IMR-90 (cell line): ENCODE data around the gene TMEM72. TPM values are rescaled to one million over a fixed set of nuclear protein-coding genes. Genes with fewer than 3 reads are reported as not detected.
A peak's percentile ranks its signal among the peaks of the same experiment; 100 is the strongest.

Source experiments
- ATAC-seq: fragments of 200-7000 bp; cut with Tn5 transposase; 2 replicates; pipeline ENCODE4 v1.9.1; 2020; ENCODE audit warnings: low read depth, mild to moderate bottlenecking, moderate library complexity
- BruUV-seq: library from RNA; stranded (reverse); fragments of 400-500 nt; replicated peaks from 2 replicates; lab custom pipeline; 2021; lab: Mats Ljungman, UMichigan
- CTCF ChIA-PET: fragments of 300-600 bp; formaldehyde crosslinking; extraction: SDS; loops from one replicate; lab custom pipeline; 2021; ENCODE audit warnings: antibody characterized with exemption; lab: Yijun Ruan, JAX
- POLR2A ChIA-PET: fragments of 300-600 bp; sonication (Branson Sonifier 250); formaldehyde crosslinking; loops from one replicate; lab custom pipeline; 2022; ENCODE audit warnings: antibody characterized with exemption; ENCODE audit not compliant: unreplicated experiment; lab: Charles Lee
- DNase-seq: peaks from one replicate; pipeline ENCODE4 v3.0.0; 2013
- H2AFZ ChIP-seq: replicated peaks from 2 replicates; pipeline ENCODE3; 2013; ENCODE audit warnings: low read length, mild to moderate bottlenecking; ENCODE audit not compliant: poor library complexity
- H2AK5ac ChIP-seq: 2 replicates; pipeline ENCODE4 v1.6.1; 2013; ENCODE audit warnings: low read depth, low read length, inconsistent platforms
- H2AK9ac ChIP-seq: replicated peaks from 2 replicates; pipeline ENCODE3; 2013; ENCODE audit warnings: mild to moderate bottlenecking, low read depth, low read length, moderate library complexity; ENCODE audit not compliant: poor library complexity
- H2BK120ac ChIP-seq: 2 replicates; pipeline ENCODE4 v1.6.1; 2013; ENCODE audit warnings: low read depth, low read length, inconsistent platforms
- H2BK15ac ChIP-seq: 3 replicates; pipeline ENCODE4 v1.6.1; 2013; ENCODE audit warnings: low read depth, low read length, inconsistent platforms
- H2BK20ac ChIP-seq: 2 replicates; pipeline ENCODE4 v1.6.1; 2013; ENCODE audit warnings: low read depth, mild to moderate bottlenecking, inconsistent platforms, low read length, moderate library complexity
- H2BK5ac ChIP-seq: 2 replicates; pipeline ENCODE4 v1.6.1; 2013; ENCODE audit warnings: mild to moderate bottlenecking, low read depth, low read length, inconsistent platforms; ENCODE audit not compliant: poor library complexity, severe bottlenecking
- H3K14ac ChIP-seq: replicated peaks from 2 replicates; pipeline ENCODE4 v1.6.1; 2013; ENCODE audit warnings: low read depth, low read length, inconsistent platforms
- H3K18ac ChIP-seq: 2 replicates; pipeline ENCODE4 v1.6.1; 2013; ENCODE audit warnings: low read depth, low read length, control low read depth
- H3K23ac ChIP-seq: 2 replicates; pipeline ENCODE4 v1.6.1; 2013; ENCODE audit warnings: low read depth, low read length, inconsistent platforms
- H3K27ac ChIP-seq: 2 replicates; pipeline ENCODE4 v1.5.1; 2013; ENCODE audit warnings: mild to moderate bottlenecking, control low read depth, low read length; ENCODE audit not compliant: insufficient read depth
- H3K27me3 ChIP-seq: 2 replicates; pipeline ENCODE4 v1.6.1; 2013; ENCODE audit warnings: low read length; ENCODE audit not compliant: control insufficient read depth, insufficient read depth
- H3K36me3 ChIP-seq: 2 replicates; pipeline ENCODE4 v1.6.1; 2013; ENCODE audit warnings: low read length, mixed read lengths; ENCODE audit not compliant: control insufficient read depth, insufficient read depth
- H3K4ac ChIP-seq: 2 replicates; pipeline ENCODE4 v1.6.1; 2013; ENCODE audit warnings: low read depth, low read length, inconsistent platforms
- H3K4me1 ChIP-seq: 2 replicates; pipeline ENCODE4 v1.6.1; 2013; ENCODE audit warnings: low read length, mixed read lengths; ENCODE audit not compliant: control insufficient read depth, insufficient read depth
- H3K4me2 ChIP-seq: 2 replicates; pipeline ENCODE4 v1.6.1; 2013; ENCODE audit warnings: low read depth, mild to moderate bottlenecking, control low read depth, low read length, moderate library complexity
- H3K4me3 ChIP-seq: 2 replicates; pipeline ENCODE4 v1.5.1; 2013; ENCODE audit warnings: low read depth, mild to moderate bottlenecking, control low read depth, low read length, moderate library complexity; ENCODE audit not compliant: insufficient read depth
- H3K56ac ChIP-seq: 2 replicates; pipeline ENCODE4 v1.6.1; 2013; ENCODE audit warnings: low read length, inconsistent platforms; ENCODE audit not compliant: insufficient read depth; ENCODE audit errors: extremely low read depth
- H3K79me1 ChIP-seq, 2 experiments: 2 replicates each; pipeline ENCODE4 v1.6.1; 2013; ENCODE audit warnings: low read length in 2 of 2, inconsistent platforms in 1 of 2, low read depth in 1 of 2
- H3K9ac ChIP-seq: 2 replicates; pipeline ENCODE4 v1.6.1; 2013; ENCODE audit warnings: low read depth, low read length, control low read depth
- H3K9me1 ChIP-seq: 2 replicates; pipeline ENCODE4 v1.6.1; 2013; ENCODE audit warnings: low read length, inconsistent platforms; ENCODE audit not compliant: insufficient read depth
- H3K9me3 ChIP-seq: 2 replicates; pipeline ENCODE4 v1.6.1; 2013; ENCODE audit warnings: low read length; ENCODE audit not compliant: control insufficient read depth, insufficient read depth
- H4K20me1 ChIP-seq: 2 replicates; pipeline ENCODE4 v1.6.1; 2013; ENCODE audit warnings: low read length, inconsistent platforms; ENCODE audit not compliant: insufficient read depth
- H4K5ac ChIP-seq: 2 replicates; pipeline ENCODE4 v1.6.1; 2013; ENCODE audit warnings: mild to moderate bottlenecking, low read depth, low read length, control low read depth
- H4K8ac ChIP-seq, 2 experiments: 2 replicates each; pipeline ENCODE4 v1.6.1; 2013; ENCODE audit warnings: low read depth in 2 of 2, low read length in 2 of 2, control low read depth in 1 of 2, inconsistent platforms in 1 of 2
- H4K91ac ChIP-seq: 2 replicates; pipeline ENCODE4 v1.6.1; 2013; ENCODE audit warnings: low read depth, low read length, inconsistent platforms; ENCODE audit not compliant: insufficient read depth
- CEBPB ChIP-seq: IDR thresholded peaks from 2 replicates; pipeline ENCODE4 v1.6.1; 2012; ENCODE audit warnings: low read depth, low read length, improper control_type of control experiment
- RAD21 ChIP-seq: IDR thresholded peaks from 2 replicates; pipeline ENCODE4 v1.6.1; 2012; ENCODE audit warnings: low read length, improper control_type of control experiment
- RCOR1 ChIP-seq: IDR thresholded peaks from 2 replicates; pipeline ENCODE4 v1.6.1; 2012; ENCODE audit warnings: mild to moderate bottlenecking, low read length, improper control_type of control experiment; ENCODE audit not compliant: insufficient replicate concordance
- WGBS, 2 experiments: methylation state at CpG; one replicate each; pipeline versions ENCODE4 v1.1.5 to v1.1.7; 2013; ENCODE audit warnings: missing lambda C conversion rate in 2 of 2; ENCODE audit not compliant: insufficient read length in 1 of 2; ENCODE audit errors: extremely low coverage in 2 of 2; 5-methylcytosine and 5-hydroxymethylcytosine counted together
- dilution Hi-C: fragments of 300-500 bp; cut with HindIII; formaldehyde crosslinking; loops from one replicate; pipeline ENCODE4 v1.14.3; 2018; ENCODE audit warnings: low sequenced_read_pairs; ENCODE audit not compliant: unreplicated experiment
- in situ Hi-C: fragments of 300-500 bp; cut with MboI; formaldehyde crosslinking; loops from 3 replicates; pipeline ENCODE4 v1.14.3; 2019; ENCODE audit warnings: low sequenced_read_pairs, inconsistent platforms, mixed read lengths
- intact Hi-C: fragments of 100-400 bp; cut with micrococcal nuclease; formaldehyde crosslinking; loops from 2 replicates; pipeline ENCODE4 v1.10.0; 2022
- polyA plus RNA-seq, 3 experiments: library from polyadenylated mRNA; depleted of rRNA; stranded (reverse); fragments of >200 nt; gene quantifications; 2 replicates each; pipeline ENCODE4 v1.2.3, GENCODE V29; 2012; ENCODE audit warnings: low replicate concordance in 1 of 3
- total RNA-seq: library from RNA; depleted of rRNA; stranded (reverse); fragments of >200 nt; gene quantifications from 2 replicates; pipeline ENCODE4 v1.2.3, GENCODE V29; 2012

The TMEM72 gene
- total and polyA plus RNA-seq, 2 of the 4 experiments (the other 2 are of a cell fraction): not detected

GRCh38 chr10:44968500-44969400 is 57.6 kb downstream of the TMEM72 start:
- 0 out of 2 replicates have a peak overlapping the region, but pooled peaks have one; percentile 27 for H2BK20ac ChIP-seq
- H3K4me3 ChIP-seq: no peak overlapping the region
- no peak overlapping the region for H2AK9ac ChIP-seq
- H3K79me1 ChIP-seq: peaks cover 0 to 12% of the 10 kb centered on the region in 2 experiments; a peak in 1 of 4 replicates
- no peak for TF ChIP-seq RAD21
- TF ChIP-seq CEBPB: 0 out of 2 replicates have a peak, but pooled peaks have one; percentile 17
- TF ChIP-seq RCOR1: no peak
- no TSS peak for BruUV-seq
- H3K4me1 ChIP-seq: peaks cover 30% of the 10 kb centered on the region
- POLR2A ChIA-PET: no interaction called here
- H2BK15ac ChIP-seq: no peak overlapping the region
- H3K9me1 ChIP-seq: peaks cover 10% of the 10 kb centered on the region
- H2AK5ac ChIP-seq: peak overlapping the region; percentile 63; the same call in 1 of the 2 replicates
- H3K27ac ChIP-seq: no peak overlapping the region
- no peak overlapping the region; the same call in 1 of the 2 replicates for H3K14ac ChIP-seq
- in situ Hi-C loops: no loop called here
- 0 out of 2 replicates have a peak overlapping the region, but pooled peaks have one; percentile 4 for H4K5ac ChIP-seq
- dilution Hi-C loops: no loop called here
- no peak overlapping the region; the same call in 1 of the 2 replicates for H3K4me2 ChIP-seq
- ATAC-seq (no peak), DNase-seq (no peak)
- CTCF ChIA-PET: no interaction called here
- peaks cover 10% of the 10 kb centered on the region; the same call in 1 of the 2 replicates for H3K36me3 ChIP-seq
- peak overlapping the region; percentile 43; the same call in 1 of the 2 replicates for H3K4ac ChIP-seq
- peak overlapping the region; percentile 52 for H2BK5ac ChIP-seq
- H3K23ac ChIP-seq: no peak overlapping the region; the same call in 1 of the 2 replicates
- no peak overlapping the region for H4K91ac ChIP-seq
- no peaks in the 10 kb centered on the region for H3K27me3 ChIP-seq
- H4K8ac ChIP-seq: no peak overlapping the region
- peak overlapping the region; percentile 52 for H2AFZ ChIP-seq
- intact Hi-C loops: no loop called here
- H3K18ac ChIP-seq: no peak overlapping the region
- no peaks in the 10 kb centered on the region for H3K9me3 ChIP-seq
- no peak overlapping the region for H3K56ac ChIP-seq
- WGBS, 2 experiments: 87% methylated on average over 6 of the region's 11 CpGs; no CpG with 5 or more reads in 1 of the 2 experiments
- peak overlapping the region; percentile 69; the same call in 1 of the 2 replicates for H2BK120ac ChIP-seq
- H4K20me1 ChIP-seq: no peaks in the 10 kb centered on the region
- no peak overlapping the region for H3K9ac ChIP-seq
